Measurements from ENCODE around the gene GALR2.
"Not testable (repeated sequence)": the region's sequence is repeated elsewhere in the genome, so short reads cannot be mapped to it uniquely, and the experiment has no call there.

GALR2 gene

DNA sequence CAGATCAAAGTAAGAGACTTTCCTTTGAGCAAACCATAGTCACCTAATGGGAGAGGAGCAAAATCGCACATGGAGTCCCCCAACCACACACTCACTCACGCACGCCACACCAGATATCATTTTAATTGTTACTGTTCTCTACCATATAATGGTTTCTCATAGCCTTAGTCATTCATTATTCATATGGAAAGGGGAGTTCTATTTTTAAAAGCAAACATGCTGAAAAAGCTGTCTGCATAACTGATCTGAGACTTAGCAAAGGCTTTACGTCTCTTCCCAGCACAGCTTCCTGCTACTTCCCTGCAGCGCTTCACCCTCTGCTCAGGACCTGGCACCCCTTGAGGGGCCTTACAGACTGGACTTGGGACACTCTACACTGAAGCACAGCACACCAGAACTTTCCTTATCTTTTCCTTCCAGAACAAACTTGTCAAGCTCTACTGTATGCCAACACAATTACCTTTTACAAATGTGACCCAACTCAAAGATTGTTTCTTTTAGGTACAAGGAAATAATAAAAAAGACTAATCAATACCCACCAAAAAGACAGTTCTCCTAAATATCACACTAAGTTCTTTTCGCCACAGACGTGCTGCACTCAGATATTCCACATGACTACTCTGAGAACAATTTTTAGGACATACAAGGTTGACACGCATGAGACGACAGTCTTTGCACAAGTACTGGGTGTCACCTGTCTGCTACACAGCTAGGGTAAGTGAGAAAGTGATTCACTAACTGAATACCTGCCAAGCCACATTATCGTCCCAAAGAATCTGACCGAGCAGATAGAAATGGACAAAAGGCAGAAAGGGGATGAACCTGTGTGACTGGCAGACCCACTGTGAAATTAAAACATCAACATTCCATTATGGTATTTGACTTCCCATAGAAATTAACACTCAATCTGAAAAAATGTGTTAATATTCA lies 23.8 kb upstream of the GALR2 start:
- no peak for DNase-seq (ENCODE audit: low spot score)

- no peak for DNase-seq (ENCODE audit: low spot score)
These were observed 23.0 kb upstream of the GALR2 start for GRCh38 chr17:76051561-76051960.

- DNase-seq (ENCODE audit: low spot score) = no peak
These were observed 21.1 kb upstream of the GALR2 start for GRCh38 chr17:76053246-76054111.

DNA sequence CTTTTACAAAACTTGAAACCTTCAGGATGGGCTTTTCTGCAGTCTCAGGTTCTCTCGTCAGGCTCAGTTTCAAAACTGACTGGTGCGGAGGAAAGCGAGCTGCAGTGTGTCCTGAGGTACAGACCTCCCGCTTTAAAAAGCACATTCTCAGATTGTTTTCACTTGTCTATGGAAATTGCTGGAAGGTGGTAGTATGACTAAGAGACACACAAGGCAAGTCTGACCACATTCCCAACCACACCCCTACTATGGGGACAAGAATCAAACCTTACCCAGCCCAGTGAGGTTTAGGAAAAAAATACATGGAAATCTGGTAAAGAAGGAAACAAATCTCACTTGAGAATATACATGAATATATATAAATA lies 20.5 kb upstream of the GALR2 start:
- DNase-seq (ENCODE audit: low spot score) = no peak

DNA sequence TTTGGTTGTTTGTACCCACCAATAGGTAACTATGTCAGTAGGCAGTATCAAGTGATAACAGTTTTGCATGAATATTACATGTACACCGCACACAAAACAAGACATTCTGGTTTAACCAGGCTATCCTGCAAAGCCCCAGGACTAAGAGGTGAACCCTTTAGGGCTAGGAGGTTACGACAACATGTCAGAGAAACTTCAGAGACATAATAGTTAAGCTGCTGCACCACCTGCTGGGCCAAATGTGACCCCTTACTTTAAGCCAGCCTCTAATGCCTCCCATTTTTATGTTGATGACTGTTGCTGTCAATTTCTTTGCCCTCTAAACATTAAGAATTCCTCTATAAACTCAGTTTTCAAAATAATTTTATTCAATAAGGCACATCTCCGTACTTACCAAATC lies 17.7 kb upstream of the GALR2 start:
- DNase-seq (ENCODE audit: low spot score) = no peak

DNA sequence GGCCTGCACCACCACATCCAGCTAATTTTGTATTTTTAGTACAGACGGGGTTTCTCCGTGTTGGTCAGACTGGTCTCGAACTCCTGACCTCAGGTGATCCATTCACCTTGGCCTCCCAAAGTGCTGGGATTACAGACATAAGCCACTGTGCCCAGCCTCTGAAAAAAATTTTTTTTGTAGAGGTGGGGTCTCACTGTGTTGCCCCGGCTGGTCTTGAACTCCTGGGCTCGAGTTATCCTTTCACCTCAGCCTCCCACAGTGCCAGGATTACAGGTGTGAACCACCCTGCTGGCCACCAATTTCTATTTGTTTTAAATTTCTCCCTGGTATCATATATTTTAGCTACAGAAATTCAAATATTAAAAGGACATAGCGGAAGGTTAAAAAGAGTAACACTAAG lies 16.3 kb upstream of the GALR2 start:
- not testable (repeated sequence) for DNase-seq (ENCODE audit: low spot score)

GRCh38 chr17:76063875-76064546 lies 10.6 kb upstream of the GALR2 start:
- DNase-seq (ENCODE audit: low spot score) = no peak

DNA sequence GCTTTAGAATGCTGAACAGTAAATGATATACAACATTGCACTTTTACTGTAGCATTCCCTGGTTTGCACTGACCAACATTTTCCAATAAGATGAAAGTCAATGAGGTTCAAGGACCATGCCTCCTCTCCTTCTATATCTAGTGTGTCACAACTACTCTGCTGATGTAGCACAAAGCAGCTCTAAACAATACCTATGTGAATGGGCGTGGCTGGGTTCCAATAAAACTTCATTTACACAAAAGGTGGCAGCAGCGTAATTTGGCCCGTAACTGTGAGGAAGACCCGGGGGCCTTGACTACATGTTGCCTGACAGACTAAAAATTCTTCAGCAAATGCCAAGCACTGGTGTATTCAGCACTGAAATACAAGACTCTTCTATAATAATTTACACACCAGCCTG lies 8.8 kb upstream of the GALR2 start:
- DNase-seq (ENCODE audit: low spot score) = no peak

DNA sequence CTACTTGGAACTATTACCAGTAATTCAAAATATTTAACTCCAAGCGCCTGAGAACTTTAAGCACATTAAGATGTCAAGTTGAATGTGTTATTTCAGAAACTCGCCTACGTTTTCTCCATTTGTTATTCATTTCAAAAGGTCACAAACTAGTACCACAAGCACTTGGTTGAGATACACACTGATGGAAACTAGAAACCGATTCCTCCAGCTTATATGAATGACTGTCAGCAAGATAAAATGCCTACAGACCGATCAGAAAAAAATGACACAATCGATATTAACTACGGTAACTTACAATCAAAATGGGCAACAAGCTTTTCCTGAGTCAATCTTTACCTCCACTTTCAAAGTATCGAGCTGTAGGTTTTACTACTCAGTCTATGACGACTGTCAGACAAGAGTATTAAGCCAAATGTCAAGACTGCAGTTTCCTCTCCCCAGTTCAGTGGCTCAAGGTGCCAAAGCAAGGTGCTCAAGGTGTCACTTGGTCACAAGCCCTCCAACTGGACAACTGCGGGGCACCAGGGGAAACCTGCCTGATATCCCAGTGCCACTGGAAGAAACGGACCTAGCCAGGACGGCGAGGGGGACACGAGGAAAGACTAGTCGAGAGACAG lies 2.9 kb upstream of the GALR2 start:
- no peak for DNase-seq (ENCODE audit: low spot score)

- peak; percentile 96 for DNase-seq (ENCODE audit: low spot score)
These were observed 2.3 kb upstream of the GALR2 start, which contains the start of gene SRP68 for GRCh38 chr17:76072148-76072858. TSS of gene SRP68 (minus strand) at chr17:76072517. CDS start at chr17:76072491, 26 bp downstream.

DNA sequence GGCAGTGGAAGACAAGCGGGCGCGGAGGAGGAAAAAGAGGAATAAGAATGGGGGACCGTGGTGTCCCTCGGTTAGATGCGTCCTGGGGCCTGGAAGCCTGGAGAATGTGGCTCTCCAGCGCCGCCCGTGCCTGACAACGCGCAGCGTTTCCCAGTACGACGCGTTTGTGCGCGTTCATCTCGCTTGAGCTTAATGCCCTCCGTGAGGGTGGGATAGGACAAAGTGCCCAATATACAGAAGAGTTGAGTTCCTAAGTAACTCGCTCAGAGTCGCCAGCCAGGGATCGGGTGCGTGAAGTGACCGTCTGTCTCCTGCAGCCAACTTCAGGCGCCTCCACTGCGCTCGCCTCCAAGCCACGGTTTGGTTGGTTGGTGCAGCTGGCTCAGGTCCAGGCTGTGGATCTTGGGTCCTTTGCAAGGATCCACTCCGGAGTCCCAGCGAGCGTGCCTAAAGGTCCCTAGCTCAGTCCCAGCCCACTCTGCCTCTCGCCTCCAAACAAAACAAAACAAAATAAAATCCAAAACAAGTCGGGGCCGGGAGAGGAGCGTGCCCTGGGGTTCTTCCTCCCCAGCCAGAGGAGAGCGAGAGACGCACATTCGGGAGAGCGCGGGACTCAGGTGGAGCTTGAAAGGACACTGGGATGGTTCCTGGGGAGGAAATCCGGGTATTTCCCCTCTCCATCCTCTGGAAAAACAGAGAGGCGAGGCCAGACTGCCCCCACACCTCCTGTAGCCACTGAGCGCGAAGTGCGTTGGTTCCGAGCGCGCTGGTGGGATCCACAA lies 974 bp downstream of the GALR2 start:
- DNase-seq (ENCODE audit: low spot score) = peak; percentile 46

GRCh38 chr17:76076146-76076764 lies 1.7 kb downstream of the GALR2 start:
- DNase-seq (ENCODE audit: low spot score) = no peak

- no peak for DNase-seq (ENCODE audit: low spot score)
These were observed 2.4 kb downstream of the GALR2 start for GRCh38 chr17:76076765-76077583.

DNA sequence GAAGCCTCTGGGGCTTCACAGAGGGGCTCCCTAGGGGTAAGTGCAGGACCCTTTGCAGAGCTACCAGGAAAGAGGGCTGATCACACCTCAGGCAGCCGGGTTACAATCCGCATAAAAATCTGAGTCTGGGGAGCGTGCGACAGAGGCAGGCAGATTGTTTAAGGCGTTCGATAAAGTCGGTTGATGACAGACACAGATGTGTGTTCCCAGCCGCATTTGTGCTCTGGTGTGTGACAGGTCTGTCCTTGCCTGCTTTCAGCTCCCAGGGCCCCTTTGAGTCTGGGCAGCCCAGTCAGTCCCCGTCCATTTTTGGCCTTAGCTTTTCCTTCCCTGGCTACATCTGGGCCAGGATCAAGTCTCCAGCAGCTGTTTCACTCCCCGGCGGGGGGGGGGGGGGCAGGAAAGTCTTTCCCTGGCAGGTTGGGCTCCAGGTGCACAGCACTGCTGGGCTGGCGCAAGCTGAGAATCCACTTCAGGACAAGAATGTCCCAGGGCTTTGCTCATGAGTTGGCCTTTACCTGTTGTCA lies 3.1 kb downstream of the GALR2 start:
- peak; percentile 64 for DNase-seq (ENCODE audit: low spot score)

- not testable (repeated sequence) for DNase-seq (ENCODE audit: low spot score)
These were observed 3.8 kb downstream of the GALR2 start for GRCh38 chr17:76078370-76078769.

DNA sequence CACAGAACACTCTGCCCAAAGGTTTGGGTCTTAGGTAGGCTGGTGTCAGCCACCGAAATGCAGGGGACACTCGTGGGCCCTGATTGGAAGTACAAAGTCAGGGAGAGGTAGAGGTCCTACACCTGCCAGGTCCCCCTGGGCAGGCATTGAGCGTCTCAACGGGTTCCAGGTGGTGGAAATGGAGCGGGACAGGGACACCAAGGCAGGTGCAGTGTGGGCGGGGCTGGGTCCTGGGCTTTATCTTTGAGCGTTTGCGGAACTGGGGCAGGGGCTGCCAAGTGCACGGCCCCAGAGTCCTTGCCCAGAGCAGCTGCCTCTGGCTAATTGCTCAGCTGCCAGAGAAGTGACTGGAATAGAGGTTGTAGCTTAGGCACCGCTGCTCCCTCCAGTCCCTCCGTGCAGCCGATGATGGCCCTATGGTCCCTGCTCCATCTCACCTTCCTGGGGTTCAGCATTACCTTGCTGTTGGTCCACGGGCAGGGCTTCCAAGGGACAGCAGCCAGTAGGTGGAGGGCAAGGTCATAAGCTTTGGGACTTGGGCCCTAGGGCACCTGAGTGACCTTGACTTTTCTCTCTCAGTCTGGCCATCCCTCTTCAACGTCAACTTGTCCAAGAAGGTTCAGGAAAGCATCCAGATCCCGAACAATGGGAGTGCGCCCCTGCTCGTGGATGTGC lies 4.4 kb downstream of the GALR2 start, which contains the start of gene ZACN:
Gene ZACN (plus strand): TSS at position 323 of the 675 bp plus-strand sequence. CDS start 83 bp downstream, at position 406.
- DNase-seq (ENCODE audit: low spot score) = no peak

DNA sequence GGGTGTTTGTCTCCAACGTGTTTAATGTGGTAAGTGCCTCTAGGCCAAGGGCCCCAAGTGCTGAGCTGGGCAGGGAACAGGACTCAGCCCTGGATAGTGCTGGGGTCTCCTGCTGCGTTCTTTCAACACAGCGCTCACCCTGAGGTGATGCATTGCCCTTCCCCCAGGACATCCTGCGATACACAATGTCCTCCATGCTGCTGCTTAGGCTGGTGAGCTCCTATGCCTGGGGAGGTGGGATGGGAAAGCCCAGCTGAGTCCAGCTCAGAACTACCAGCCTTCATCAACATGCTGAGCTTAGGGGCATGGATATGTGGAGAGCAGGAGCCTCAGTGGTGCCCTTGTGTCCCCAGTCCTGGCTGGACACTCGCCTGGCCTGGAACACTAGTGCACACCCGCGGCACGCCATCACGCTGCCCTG lies 5.0 kb downstream of the GALR2 start:
- DNase-seq (ENCODE audit: low spot score) = no peak

All from SK-N-DZ (cell line).